IPS-18c (cell line): ENCODE results near the gene AGFG2.
"Not testable (repeated sequence)": the region's sequence is repeated elsewhere in the genome, so short reads cannot be mapped to it uniquely, and the experiment has no call there.

ENCODE experiments used
- H3K4me3 ChIP-seq: 2 replicates; pipeline ENCODE4 v1.7.0; 2013; ENCODE audit warnings: low read depth, mild to moderate bottlenecking, low read length, moderate library complexity; ENCODE audit not compliant: insufficient read depth
- H3K9me3 ChIP-seq: one replicate; pipeline ENCODE4 v1.6.1; 2013; ENCODE audit warnings: mild to moderate bottlenecking, low read length, moderate library complexity; ENCODE audit not compliant: control insufficient read depth, insufficient read depth

The AGFG2 gene

DNA sequence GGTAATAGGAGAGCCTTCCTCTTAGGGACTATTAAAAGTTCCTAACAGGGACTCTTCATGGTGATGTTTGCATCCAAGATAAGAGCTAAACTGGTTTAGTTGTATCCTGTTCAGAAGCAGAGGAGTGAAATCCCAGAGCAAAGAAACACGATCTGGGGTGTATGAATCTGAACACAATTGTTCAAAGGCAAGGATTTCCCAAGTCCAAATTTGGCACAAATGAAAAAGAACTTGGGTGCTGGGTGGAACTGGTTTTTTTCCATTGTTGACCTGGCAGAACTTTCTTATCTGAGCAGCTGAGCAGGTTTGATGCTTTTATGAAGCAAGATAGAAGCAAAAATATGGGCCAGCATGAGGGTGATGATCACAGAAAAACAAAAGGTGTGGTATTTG lies 6.0 kb downstream of the AGFG2 start:
- Histone ChIP-seq H3K9me3 (no peaks in the 10 kb centered on the region), H3K4me3 (no peak overlapping the region)

- H3K9me3 ChIP-seq, result no peaks in the 10 kb centered on the region
- no peak overlapping the region for H3K4me3 ChIP-seq
These were observed 6.5 kb downstream of the AGFG2 start for GRCh38 chr7:100545360-100546128.

DNA sequence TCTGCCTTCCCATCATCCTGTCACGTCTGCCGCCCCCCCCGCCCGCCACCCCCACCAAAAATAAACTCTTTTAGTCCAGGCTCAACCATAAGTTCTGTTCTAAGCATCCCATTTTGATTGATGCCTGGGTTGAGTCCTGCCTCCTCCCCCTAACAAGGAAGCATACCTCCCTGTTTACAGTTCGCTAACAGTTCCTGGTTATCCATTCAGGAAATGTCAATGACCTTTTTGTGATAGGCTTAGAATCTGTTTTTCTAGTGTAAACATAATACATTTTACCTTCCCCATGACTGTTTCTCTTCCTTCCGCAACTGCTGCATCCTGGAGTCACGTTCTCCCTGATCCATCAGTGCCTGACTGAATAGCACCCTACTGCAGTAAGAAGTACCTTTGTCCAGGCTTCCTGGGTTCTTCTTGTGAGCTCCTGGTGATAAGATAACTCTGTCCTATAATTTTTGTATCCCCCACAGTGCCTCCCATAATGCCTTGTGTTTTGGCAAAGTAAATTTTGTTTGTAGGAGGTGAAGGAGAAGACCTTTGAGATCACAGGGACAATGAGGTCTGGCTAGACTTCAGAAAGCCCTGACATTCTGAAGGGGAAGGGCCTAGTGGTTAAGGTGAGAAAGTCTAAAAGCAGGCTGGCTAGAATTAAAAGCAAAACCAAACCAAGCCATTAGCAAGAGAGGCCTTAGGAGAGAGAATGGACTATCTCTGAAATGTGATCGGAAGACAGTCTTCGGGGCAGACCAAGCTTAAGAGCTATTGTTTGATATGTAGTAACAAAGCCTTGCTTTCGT lies 7.3 kb downstream of the AGFG2 start:
- no peak overlapping the region for H3K4me3 ChIP-seq

GRCh38 chr7:100546926-100547800 lies 8.2 kb downstream of the AGFG2 start:
- Histone ChIP-seq H3K4me3 (no peak overlapping the region), H3K9me3 (no peaks in the 10 kb centered on the region)

More for the DNA sequence above, 7.3 kb downstream of the AGFG2 start:
- H3K9me3 ChIP-seq, result no peaks in the 10 kb centered on the region

DNA sequence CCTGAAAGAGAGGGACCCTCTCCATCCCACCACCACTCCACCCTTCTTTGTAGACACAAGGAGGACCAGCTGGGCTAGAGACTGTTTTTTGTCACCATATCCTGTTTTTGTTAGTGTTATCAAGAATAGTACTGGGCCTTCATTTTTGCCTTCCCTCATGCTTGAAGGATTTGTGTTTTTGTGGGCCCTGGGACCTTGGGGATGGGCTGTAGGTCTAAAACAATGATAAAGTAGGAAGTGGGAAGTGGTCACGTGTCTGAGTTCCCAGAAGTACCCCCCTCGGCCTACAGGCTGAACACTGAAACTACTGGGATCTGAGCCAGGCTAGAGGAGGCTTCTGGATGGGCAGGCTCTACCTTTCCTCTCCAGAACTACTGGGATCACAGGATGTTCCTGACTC lies 8.9 kb downstream of the AGFG2 start:
- Histone ChIP-seq H3K9me3 (no peaks in the 10 kb centered on the region), H3K4me3 (no peak overlapping the region)

GRCh38 chr7:100548446-100548845 lies 9.4 kb downstream of the AGFG2 start:
- H3K4me3 ChIP-seq, result not testable (repeated sequence)

DNA sequence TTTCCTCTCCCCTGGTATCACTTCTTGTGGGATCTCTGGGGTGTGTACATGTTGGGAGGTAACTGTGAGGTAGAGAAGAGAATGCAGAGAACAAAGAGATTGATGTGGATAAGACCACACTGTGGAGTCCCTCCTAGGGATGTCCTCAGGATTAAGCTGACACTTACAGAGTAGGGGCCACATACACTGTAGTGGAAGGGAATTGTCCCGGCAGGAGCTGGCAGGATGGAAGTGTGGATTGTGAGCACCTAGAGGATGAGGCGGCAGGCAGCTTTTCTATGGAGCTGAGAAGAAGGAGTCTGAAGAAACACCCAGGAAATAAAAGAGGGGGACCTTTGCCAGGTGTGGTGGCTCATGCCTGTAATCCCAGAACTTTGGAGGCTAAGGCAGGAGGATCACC lies 13.5 kb downstream of the AGFG2 start:
- no peaks in the 10 kb centered on the region for H3K9me3 ChIP-seq
- no peak overlapping the region for H3K4me3 ChIP-seq

More at GRCh38 chr7:100548446-100548845, 9.4 kb downstream of the AGFG2 start:
- H3K9me3 ChIP-seq, result not testable (repeated sequence)

- Histone ChIP-seq H3K9me3 (no peaks in the 10 kb centered on the region), H3K4me3 (no peak overlapping the region)
These were observed 14.0 kb downstream of the AGFG2 start for GRCh38 chr7:100553032-100553431.

DNA sequence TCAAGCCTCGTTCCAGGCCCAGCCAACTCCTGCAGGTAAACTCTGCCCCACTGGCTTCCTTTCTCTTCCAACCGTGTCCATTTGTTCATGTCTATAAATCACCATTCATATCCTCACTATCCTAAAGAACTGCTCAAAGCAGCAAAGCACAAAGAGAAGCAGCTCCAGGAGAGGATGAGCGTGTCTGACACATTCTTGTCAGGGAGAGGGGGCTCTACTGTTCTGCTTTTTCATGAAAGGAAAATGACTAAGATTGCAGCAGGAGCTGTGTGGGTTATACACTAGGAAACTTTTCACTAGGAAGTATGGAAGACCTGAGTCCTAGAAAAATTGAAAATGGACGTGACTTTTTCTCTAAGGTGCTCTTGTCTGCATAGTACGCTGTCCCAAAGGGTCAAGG lies 16.7 kb downstream of the AGFG2 start:
- Histone ChIP-seq H3K9me3 (no peaks in the 10 kb centered on the region), H3K4me3 (no peak overlapping the region)

DNA sequence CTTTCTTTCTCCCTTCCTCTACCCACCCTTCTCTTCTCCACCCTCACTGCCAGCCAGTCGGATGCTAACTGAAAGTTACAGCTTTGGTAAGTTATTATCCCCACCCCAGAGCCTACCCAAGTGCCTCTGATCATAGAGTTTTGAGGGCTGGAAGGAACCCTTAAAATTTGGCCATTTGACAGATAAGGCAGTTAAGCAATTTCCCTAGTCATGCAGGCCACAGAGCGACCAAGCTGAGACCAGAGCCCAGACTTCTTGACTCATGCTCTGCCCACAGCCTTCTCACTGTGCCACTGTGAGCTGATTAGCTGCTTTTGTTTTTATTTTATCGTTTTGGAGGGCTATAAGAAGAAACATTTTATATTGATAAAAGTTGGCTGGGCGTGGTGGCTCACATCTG lies 17.5 kb downstream of the AGFG2 start:
- Histone ChIP-seq H3K9me3 (no peaks in the 10 kb centered on the region), H3K4me3 (no peak overlapping the region)

DNA sequence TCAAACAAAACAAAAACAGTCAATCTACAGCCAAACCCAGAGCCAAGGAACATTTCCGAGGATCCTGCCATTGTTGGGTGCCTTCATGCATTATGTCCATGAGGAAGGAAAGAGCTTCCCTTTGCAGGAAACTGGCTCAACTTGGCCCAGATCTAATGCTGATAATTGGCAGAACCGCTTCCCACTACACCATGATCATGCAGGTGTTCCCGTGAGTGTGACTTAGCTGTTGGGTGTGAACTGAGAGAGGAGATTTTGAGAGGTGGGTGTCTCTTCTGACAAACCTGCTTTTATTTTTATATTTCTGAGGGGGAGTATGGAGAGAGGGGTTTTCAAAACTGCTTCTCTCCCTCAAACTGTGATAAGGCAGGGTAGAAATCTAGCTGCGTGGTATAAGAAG lies 20.1 kb downstream of the AGFG2 start:
- H3K4me3 ChIP-seq, result no peak overlapping the region
- no peaks in the 10 kb centered on the region for H3K9me3 ChIP-seq

DNA sequence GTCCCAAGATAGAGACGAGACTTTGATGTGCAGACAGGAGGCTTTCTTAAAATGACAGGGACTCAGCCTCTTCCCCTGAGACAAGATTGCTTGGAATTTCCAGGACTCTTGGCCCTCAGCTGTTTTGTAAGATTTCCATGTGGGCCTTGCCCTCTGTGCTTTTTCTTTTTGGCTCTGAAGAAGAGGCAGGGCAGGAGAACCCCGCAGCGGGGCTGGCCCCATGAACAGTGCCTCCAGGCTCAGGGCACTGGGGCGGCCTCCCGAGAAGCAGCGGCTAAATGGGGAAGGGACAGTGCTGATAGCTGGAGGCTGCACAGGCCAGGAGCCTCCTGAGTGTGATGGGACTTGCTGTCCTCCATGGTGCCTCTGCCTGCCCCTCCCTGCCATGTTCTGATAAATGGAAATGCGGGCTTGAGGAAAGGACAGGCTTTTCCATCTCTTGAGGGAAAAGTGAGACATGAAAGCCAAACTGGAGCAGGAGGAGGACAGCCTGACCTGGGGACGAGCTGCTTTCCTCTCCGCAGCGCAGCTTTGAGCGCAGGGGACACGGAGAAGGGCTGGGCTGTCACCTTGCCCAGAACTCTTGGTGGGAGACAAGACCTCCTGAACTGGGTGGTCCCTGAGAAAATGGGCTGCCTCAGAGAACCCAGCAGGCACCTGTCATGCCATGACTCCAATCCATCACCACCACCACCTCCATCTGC lies 22.6 kb downstream of the AGFG2 start:
- H3K9me3 ChIP-seq, result no peaks in the 10 kb centered on the region

DNA sequence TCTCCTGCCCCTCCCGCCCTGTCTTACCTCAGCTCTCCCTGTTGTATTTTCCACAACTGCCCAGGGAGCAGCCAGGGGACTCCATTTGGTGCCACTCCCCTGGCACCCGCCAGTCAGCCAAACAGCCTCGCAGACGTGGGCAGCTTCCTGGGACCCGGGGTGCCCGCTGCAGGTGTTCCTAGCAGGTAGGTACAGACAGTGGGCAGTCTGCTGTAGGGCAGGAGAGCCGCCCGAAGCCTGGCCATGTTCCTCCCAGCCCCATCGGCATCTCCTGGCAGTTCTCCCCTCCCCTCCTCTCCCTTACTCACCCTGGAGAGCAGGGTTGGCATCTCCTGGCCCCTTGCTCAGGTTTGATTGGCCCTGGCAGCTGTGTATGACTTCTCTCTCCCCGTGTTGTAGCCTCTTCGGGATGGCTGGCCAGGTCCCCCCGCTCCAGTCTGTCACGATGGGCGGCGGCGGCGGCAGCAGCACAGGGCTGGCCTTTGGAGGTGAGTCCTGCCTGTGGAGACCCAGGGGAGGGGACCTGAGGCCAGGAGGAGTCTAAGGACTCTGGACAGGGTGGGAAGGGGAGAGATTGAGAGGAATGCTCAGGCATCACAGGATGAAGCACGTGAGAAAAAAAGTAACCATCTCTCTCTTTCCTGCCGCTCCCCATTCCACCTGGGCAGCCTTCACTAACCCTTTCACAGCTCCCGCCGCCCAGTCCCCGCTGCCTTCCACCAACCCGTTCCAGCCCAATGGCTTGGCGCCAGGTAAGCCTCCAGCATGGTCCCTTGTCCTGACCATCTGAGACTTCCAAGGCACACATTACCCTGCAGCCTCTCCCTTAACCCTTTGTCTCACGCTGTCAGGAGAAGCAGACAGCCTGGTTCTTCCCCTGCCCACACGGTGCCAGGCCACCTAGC lies 23.4 kb downstream of the AGFG2 start:
- H3K4me3 ChIP-seq, result no peak overlapping the region
- H3K9me3 ChIP-seq, result no peaks in the 10 kb centered on the region

More for the DNA sequence above, 22.6 kb downstream of the AGFG2 start:
- H3K4me3 ChIP-seq, result no peak overlapping the region

GRCh38 chr7:100563100-100563564 lies 24.1 kb downstream of the AGFG2 start:
- H3K9me3 ChIP-seq, result no peaks in the 10 kb centered on the region
- no peak overlapping the region for H3K4me3 ChIP-seq

DNA sequence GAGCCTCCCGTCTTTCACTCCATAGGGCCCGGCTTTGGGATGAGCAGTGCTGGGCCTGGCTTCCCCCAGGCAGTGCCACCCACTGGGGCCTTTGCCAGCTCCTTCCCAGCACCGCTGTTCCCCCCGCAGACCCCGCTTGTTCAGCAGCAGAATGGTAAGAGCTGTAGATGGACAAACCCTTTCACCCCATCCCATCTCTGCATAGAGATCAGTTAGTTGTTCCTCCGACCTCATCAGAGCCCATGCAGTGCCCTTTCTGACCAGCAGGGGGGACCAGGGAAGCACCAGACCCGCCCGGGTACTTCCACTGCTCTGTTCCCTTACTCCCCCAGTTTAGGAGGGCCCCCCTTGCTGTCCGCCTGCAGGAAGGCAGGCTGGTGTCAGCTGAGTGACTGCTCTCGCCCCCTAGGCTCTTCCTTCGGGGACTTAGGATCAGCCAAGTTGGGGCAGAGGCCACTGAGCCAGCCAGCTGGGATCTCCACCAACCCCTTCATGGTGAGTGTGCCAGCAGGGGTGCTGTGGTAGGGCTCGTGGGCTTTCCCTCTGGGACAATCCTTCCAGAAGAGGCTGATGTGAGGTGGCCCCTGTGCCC lies 24.9 kb downstream of the AGFG2 start:
- no peaks in the 10 kb centered on the region for H3K9me3 ChIP-seq
- no peak overlapping the region for H3K4me3 ChIP-seq

DNA sequence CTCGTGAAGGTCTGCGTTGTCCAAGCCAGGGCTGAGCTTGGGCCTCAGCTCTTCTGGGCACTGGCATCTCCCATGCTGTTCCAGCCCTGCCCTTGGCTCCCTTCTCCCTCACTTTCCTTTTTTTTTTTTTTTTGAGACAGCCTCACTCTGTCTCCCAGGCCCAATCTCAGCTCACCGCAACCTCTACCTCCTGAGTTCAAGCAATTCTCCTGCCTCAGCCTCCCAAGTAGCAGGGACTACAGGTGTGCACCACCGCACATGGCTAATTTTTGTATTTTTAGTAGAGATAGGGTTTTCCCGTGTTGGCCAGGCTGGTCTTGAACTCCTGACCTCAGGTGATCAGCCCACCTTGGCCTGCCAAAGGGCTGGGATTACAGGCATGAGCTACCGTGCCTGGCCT lies 25.4 kb downstream of the AGFG2 start:
- H3K9me3 ChIP-seq, result not testable (repeated sequence)

More for the DNA sequence above, 25.4 kb downstream of the AGFG2 start:
- H3K4me3 ChIP-seq, result not testable (repeated sequence)
